Measurements from ENCODE around the gene CD209.

Gene CD209

GRCh38 chr19:7739801-7740681 is 7.3 kb downstream of the CD209 start:
- no peak for TF ChIP-seq CTCF (IDR thresholded peaks at IDR 0.05; ENCODE audit: low read length, missing control alignments)
- H3K4me3 ChIP-seq (replicated peaks; ENCODE audit: low read depth, low read length), result no peak overlapping the region
- DNase-seq (ENCODE audit: low read depth), result no peak

- no peak for TF ChIP-seq CTCF (IDR thresholded peaks at IDR 0.05; ENCODE audit: low read length, missing control alignments)
- no peak overlapping the region for H3K4me3 ChIP-seq (replicated peaks; ENCODE audit: low read depth, low read length)
- DNase-seq (ENCODE audit: low read depth), result no peak
These were observed 8.1 kb downstream of the CD209 start for GRCh38 chr19:7739211-7739755.

- H3K4me3 ChIP-seq (replicated peaks; ENCODE audit: low read depth, low read length), result no peak overlapping the region
- no peak for DNase-seq (ENCODE audit: low read depth)
- TF ChIP-seq CTCF (IDR thresholded peaks at IDR 0.05; ENCODE audit: low read length, missing control alignments), result no peak
These were observed 9.3 kb downstream of the CD209 start for GRCh38 chr19:7738023-7738422.

- no peak for DNase-seq (ENCODE audit: low read depth)
- no peak overlapping the region for H3K4me3 ChIP-seq (replicated peaks; ENCODE audit: low read depth, low read length)
- TF ChIP-seq CTCF (IDR thresholded peaks at IDR 0.05; ENCODE audit: low read length, missing control alignments), result no peak
These were observed 10.1 kb downstream of the CD209 start for GRCh38 chr19:7737215-7737614.

- H3K4me3 ChIP-seq (replicated peaks; ENCODE audit: low read depth, low read length), result no peak overlapping the region
- no peak for DNase-seq (ENCODE audit: low read depth)
- TF ChIP-seq CTCF (IDR thresholded peaks at IDR 0.05; ENCODE audit: low read length, missing control alignments), result no peak
These were observed 11.2 kb downstream of the CD209 start for GRCh38 chr19:7736148-7736547.

GRCh38 chr19:7734220-7735203 is 12.8 kb downstream of the CD209 start:
- no peak overlapping the region for H3K4me3 ChIP-seq (replicated peaks; ENCODE audit: low read depth, low read length)
- no peak for TF ChIP-seq CTCF (IDR thresholded peaks at IDR 0.05; ENCODE audit: low read length, missing control alignments)
- DNase-seq (ENCODE audit: low read depth), result peak; percentile 46

All from fibroblast of pulmonary artery (primary cell).